Upper lobe of left lung (tissue), 6 donors: ENCODE data around the gene KRTAP5-1. TPM values are rescaled to one million over a fixed set of nuclear protein-coding genes. Genes with fewer than 3 reads are reported as not detected.
"Not testable (repeated sequence)": the region's sequence is repeated elsewhere in the genome, so short reads cannot be mapped to it uniquely, and the experiment has no call there.

Source experiments
- ATAC-seq, 2 donors: fragments of 200-7000 bp; cut with Tn5 transposase; one replicate each; pipeline ENCODE4 v1.9.1; 2022; ENCODE audit warnings: mild to moderate bottlenecking in 2 of 2, moderate library complexity in 2 of 2; ENCODE audit not compliant: low FRiP score in 2 of 2
- DNase-seq, 2 donors: peaks; one replicate each; pipeline ENCODE4 v3.0.0-alpha.2; 2019 to 2020
- H3K27ac ChIP-seq, 4 donors: fragments of 200-600 bp; sonication (generic); one replicate each; pipeline ENCODE4 v1.5.1; 2016 to 2019
- H3K27me3 ChIP-seq, 4 donors: fragments of 200-600 bp; sonication (generic); one replicate each; pipeline ENCODE4 v1.5.1; 2017 to 2019
- H3K36me3 ChIP-seq, 4 donors: fragments of 200-600 bp; sonication (generic); one replicate each; pipeline ENCODE4 v1.5.1; 2016 to 2019
- H3K4me1 ChIP-seq, 4 donors: fragments of 200-600 bp; sonication (generic); one replicate each; pipeline ENCODE4 v1.5.1; 2018 to 2019
- H3K4me3 ChIP-seq, 4 donors: fragments of 200-600 bp; sonication (generic); one replicate each; pipeline ENCODE4 v1.5.1; 2017 to 2019; ENCODE audit warnings: mild to moderate bottlenecking in 2 of 4, moderate library complexity in 1 of 4
- H3K9me3 ChIP-seq, 4 donors: fragments of 200-600 bp; sonication (generic); one replicate each; pipeline ENCODE4 v1.5.1; 2018 to 2019
- CTCF ChIP-seq, 6 experiments: fragments of 450-650 bp in 4 of 6; fragments of 200-600 bp in 2 of 6; sonication (generic) in 2 of 6; IDR thresholded peaks; one replicate each; pipeline ENCODE4 v1.5.1; 2016 to 2019; ENCODE audit warnings: antibody characterized with exemption in 6 of 6
- EP300 ChIP-seq, 4 donors: sonication (generic); formaldehyde crosslinking; IDR thresholded peaks; one replicate each; pipeline ENCODE4 v1.5.1; 2017; ENCODE audit warnings: antibody characterized with exemption in 4 of 4, control low read depth in 2 of 4
- POLR2A ChIP-seq, 4 donors: fragments of 450-650 bp; IDR thresholded peaks; one replicate each; pipeline ENCODE4 v1.5.1; 2016 to 2017; ENCODE audit warnings: antibody characterized with exemption in 4 of 4, mild to moderate bottlenecking in 2 of 4
- POLR2AphosphoS5 ChIP-seq, 2 donors: sonication (generic); formaldehyde crosslinking; IDR thresholded peaks; one replicate each; pipeline ENCODE4 v1.5.1; 2017; ENCODE audit warnings: antibody characterized with exemption in 2 of 2
- WGBS, 2 donors: methylation state at CpG; one replicate each; pipeline ENCODE4 v1.1.5; 2017 to 2018; 5-methylcytosine and 5-hydroxymethylcytosine counted together
- total RNA-seq, 6 donors: library from RNA; depleted of rRNA in 4 of 6; stranded (reverse); fragments of >200 nt in 4 of 6; gene quantifications; one replicate each; pipeline versions ENCODE4 v1.1.0 to v1.2.1, GENCODE V29; 2016 to 2021
- donor health status: DM: no; HTN: no; CAD: no; lungs with moderate emphysema.
- donor health status: DM: no; HTN: yes; CAD: no; lungs with severe emphysema.

The KRTAP5-1 gene
- total RNA-seq, 6 donors from 2014 or later = not detected

DNA sequence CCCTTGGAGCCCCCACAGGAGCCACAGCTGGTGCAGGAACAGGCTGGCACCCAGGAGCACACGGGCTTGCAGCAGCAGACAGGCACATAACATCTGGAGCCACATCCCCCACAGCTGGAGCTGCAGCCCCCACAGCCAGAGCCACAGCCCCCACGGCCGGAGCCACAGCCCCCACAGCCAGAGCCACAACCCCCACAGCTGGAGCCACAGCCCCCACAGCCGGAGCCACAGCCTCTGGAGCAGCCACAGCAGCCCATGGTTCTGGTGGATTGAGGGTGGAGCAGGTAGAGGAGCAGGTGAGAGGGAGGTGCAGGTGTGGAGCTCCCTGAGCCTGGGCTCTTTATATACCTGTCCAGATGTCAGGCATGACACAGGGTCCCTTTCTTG is 12.9 kb upstream of the KRTAP5-1 start, which contains the start of gene KRTAP5-2:
TSS of gene KRTAP5-2 (minus strand) at position 301 of the 387 bp plus-strand sequence. CDS start at position 257, 44 bp downstream.
- Histone ChIP-seq H3K27ac (no peak within 1 kb of the TSS), H3K27me3 (no peaks in the 10 kb centered on the region), H3K4me3 (no peak within 1 kb of the TSS), H3K9me3 (no peaks in the 10 kb centered on the region), H3K4me1 (no peaks in the 10 kb centered on the region), H3K36me3 (no peaks in the 10 kb centered on the region)
- ATAC-seq (no peak), DNase-seq (no peak)
- no CpG with 5 or more reads among the region's 4 CpGs for WGBS, 2 donors
- TF ChIP-seq EP300 (IDR thresholded peaks at IDR 0.05) (no peak), POLR2A (IDR thresholded peaks at IDR 0.05) (no peak)

- no peak for TF ChIP-seq CTCF (IDR thresholded peaks at IDR 0.05)
- no peak for TF ChIP-seq EP300 (IDR thresholded peaks at IDR 0.05)
- no peak for TF ChIP-seq POLR2A (IDR thresholded peaks at IDR 0.05)
- TF ChIP-seq POLR2AphosphoS5 (IDR thresholded peaks at IDR 0.05) = no peak
- H3K4me3 ChIP-seq = no peak overlapping the region
- H3K4me1 ChIP-seq = no peaks in the 10 kb centered on the region
- no peak for DNase-seq
- no peaks in the 10 kb centered on the region for H3K36me3 ChIP-seq
- WGBS, 2 donors = 85 to 88% methylated on average over 9 to 10 of the region's 10 CpGs
- no peaks in the 10 kb centered on the region for H3K9me3 ChIP-seq
- ATAC-seq = no peak
- H3K27me3 ChIP-seq = no peaks in the 10 kb centered on the region
- no peak overlapping the region for H3K27ac ChIP-seq
Observed at GRCh38 chr11:1597331-1597993, 12.4 kb upstream of the KRTAP5-1 start.

- not testable (repeated sequence) for H3K9me3 ChIP-seq, DNase-seq, H3K27me3 ChIP-seq, H3K4me3 ChIP-seq, H3K4me1 ChIP-seq, H3K27ac ChIP-seq, H3K36me3 ChIP-seq
- 64 to 68% methylated on average over 10 to 15 of the region's 19 CpGs for WGBS, 2 donors
- ATAC-seq = peak in 1 of 2 donors; percentile 40
Observed at GRCh38 chr11:1596576-1597121, 11.6 kb upstream of the KRTAP5-1 start.

GRCh38 chr11:1595994-1596575 is 11.0 kb upstream of the KRTAP5-1 start:
- H3K36me3 ChIP-seq, H3K27me3 ChIP-seq: not testable (repeated sequence)
- 55 to 57% methylated on average over 11 of the region's 11 CpGs for WGBS, 2 donors

DNA sequence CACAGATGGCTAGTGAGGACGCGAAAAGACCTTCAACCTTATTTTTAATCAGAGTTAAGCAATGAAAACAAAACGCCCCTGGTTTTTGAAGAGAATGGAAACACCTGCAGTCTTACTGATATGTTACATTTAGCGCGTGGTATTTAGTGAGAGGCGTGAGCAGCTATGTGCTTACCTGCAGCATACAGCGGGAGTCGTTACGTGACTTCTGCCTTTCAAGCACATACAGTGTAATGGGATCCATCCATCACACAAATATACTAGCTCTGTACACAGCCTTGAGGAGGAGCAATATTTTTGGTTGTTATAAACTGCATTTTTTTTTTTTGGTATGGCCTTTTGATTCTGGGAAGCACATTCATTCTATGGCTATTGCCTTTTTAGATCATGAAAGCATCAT is 7.5 kb upstream of the KRTAP5-1 start:
- no peaks in the 10 kb centered on the region for H3K36me3 ChIP-seq
- ATAC-seq (no peak), DNase-seq (no peak)
- TF ChIP-seq EP300 (IDR thresholded peaks at IDR 0.05) (no peak), POLR2AphosphoS5 (IDR thresholded peaks at IDR 0.05) (no peak), POLR2A (IDR thresholded peaks at IDR 0.05) (no peak), CTCF (IDR thresholded peaks at IDR 0.05) (no peak)
- peaks cover 3 to 12% (median 9%) of the 10 kb centered on the region in 4 donors for H3K4me1 ChIP-seq
- no peak overlapping the region for H3K27ac ChIP-seq
- no peaks in the 10 kb centered on the region for H3K9me3 ChIP-seq
- H3K4me3 ChIP-seq = no peak overlapping the region
- 83 to 88% methylated on average over 9 of the region's 9 CpGs for WGBS, 2 donors
- no peaks in the 10 kb centered on the region for H3K27me3 ChIP-seq

More at GRCh38 chr11:1595994-1596575, 11.0 kb upstream of the KRTAP5-1 start:
- H3K4me3 ChIP-seq, H3K4me1 ChIP-seq, H3K9me3 ChIP-seq, ATAC-seq, DNase-seq, H3K27ac ChIP-seq: not testable (repeated sequence)

GRCh38 chr11:1589996-1590395 is 4.9 kb upstream of the KRTAP5-1 start:
- WGBS, 2 donors = 88 to 98% methylated on average over 4 to 6 of the region's 6 CpGs
- Histone ChIP-seq H3K4me3 (no peak overlapping the region), H3K27ac (peak overlapping the region in 1 of 4 donors; percentile 64), H3K4me1 (peaks cover 3 to 12% (median 9%) of the 10 kb centered on the region in 4 donors), H3K27me3 (no peaks in the 10 kb centered on the region), H3K9me3 (no peaks in the 10 kb centered on the region), H3K36me3 (no peaks in the 10 kb centered on the region)
- no peak for DNase-seq
- ATAC-seq = no peak
- TF ChIP-seq EP300 (IDR thresholded peaks at IDR 0.05) = no peak
